Myocyte (in vitro differentiated cells): ENCODE data around the gene GPC5. TPM values are rescaled to one million over a fixed set of nuclear protein-coding genes. Genes with fewer than 3 reads are reported as not detected.
"Not testable (repeated sequence)": the region's sequence is repeated elsewhere in the genome, so short reads cannot be mapped to it uniquely, and the experiment has no call there.

Experiments used
- DNase-seq: peaks from one replicate; pipeline ENCODE4 v3.0.0-alpha.2; 2012; ENCODE audit warnings: low read depth
- total RNA-seq: library from RNA; depleted of rRNA; stranded (reverse); fragments of >200 nt; gene quantifications from 2 replicates; pipeline ENCODE4 v1.2.3, GENCODE V29; 2014

The GPC5 gene
- total RNA-seq, 1 donor from 2014 or later: 0.21 TPM

GRCh38 chr13:92695827-92696226 is 1297.4 kb downstream of the GPC5 start:
- DNase-seq: not testable (repeated sequence)

DNA sequence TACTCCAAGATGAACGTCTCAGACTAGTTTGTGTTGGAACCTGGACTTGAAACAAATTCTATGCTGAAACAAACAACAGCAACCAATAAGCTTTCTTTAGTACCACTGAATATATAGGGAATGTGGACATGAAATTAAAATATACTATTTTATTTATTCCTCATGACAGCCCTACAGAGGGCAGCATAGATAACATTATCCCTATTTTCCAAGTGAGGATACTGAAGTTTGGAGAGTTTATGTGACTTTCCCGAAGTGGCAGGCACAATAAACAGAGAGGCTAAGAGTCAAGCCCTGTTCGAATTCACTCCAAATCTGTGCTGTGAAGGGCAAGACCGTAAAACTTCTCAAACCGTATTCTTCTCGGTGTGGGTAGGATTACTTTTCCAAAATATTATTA is 1318.3 kb downstream of the GPC5 start:
- DNase-seq: peak; percentile 52

GRCh38 chr13:92717857-92718256 is 1319.4 kb downstream of the GPC5 start:
- DNase-seq: no peak

DNA sequence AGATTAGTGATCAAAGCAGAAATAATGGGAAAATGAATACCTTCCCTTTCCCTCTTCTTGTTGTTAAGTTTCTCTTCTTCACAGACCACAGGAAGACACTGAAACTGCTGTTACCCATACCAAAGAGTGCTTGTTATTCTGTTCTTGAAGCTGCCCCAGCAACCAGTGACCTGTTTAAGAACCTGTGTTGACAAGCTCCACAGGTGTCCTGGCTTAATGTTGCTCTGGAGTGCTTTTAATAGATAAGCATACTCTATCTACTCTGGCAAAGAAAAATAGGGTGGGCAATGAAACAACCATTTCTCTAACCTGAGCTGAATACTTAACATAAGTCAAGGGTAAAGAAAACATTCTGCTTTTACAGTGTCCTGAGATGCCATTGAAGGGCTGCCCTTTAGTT is 1321.4 kb downstream of the GPC5 start:
- DNase-seq: peak; percentile 2

- DNase-seq: no peak
These were observed 1323.2 kb downstream of the GPC5 start for GRCh38 chr13:92721620-92722019.

DNA sequence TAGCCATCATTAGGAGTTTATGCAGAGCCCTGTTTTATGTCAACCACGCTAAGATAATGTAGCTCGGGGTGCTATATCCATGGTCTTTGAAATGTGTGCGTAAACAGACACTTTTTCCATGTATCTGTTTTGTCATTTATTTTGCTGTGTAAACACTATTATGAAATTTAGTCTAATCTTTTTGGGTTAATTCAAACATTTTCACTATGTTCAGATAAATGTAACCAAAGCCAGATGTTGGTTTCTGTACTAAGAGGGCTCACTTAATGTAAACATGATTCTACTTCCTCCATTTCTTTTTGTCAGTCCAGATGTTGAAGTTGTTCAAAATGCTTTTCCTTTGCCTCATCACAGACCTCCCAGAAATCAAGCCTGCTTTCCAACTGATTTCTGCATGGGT is 1328.7 kb downstream of the GPC5 start:
- no peak for DNase-seq

- no peak for DNase-seq
These were observed 1335.6 kb downstream of the GPC5 start for GRCh38 chr13:92734068-92734467.

DNA sequence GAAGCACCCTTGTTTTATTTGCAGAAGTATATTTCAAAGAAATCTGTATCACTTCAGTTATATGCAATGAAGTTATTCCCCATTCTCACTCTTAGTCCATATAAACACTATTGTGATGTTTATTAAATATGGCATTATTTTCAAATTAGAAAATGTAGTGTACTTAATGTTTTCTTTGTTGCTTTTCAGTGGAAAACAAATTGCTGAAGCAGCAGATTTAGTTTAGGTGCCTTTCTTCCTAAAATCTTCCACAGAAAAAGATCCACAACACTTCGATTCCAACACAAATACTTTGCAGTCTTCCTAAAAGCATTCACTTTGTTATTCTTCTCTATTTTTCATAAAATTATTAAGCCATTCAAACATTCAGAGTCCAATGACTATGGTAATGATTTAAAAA is 1336.1 kb downstream of the GPC5 start:
- DNase-seq: no peak

- DNase-seq: no peak
These were observed 1337.5 kb downstream of the GPC5 start for GRCh38 chr13:92735909-92736308.

GRCh38 chr13:92739306-92739818 is 1340.9 kb downstream of the GPC5 start:
- no peak for DNase-seq

DNA sequence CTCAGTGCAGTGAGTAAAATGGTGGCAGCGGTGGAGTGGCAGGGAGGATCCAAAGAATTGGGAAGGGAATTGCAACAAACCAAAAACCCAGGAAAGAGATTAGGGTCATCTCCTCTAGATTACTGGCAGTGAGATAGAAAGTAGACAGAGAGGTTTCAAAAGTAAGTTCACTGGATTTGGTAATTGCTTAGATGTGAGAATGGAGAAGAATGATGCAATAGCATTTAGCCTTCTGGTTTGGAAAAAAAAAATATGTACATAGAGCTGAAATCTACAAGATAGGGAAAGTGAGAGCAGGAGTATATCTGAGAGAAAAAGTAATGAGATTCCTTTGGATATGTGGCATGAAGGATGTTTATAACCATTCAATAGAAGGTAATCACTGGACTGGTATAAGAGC is 1345.6 kb downstream of the GPC5 start:
- DNase-seq: no peak

- no peak for DNase-seq
These were observed 1346.8 kb downstream of the GPC5 start for GRCh38 chr13:92745258-92745657.

DNA sequence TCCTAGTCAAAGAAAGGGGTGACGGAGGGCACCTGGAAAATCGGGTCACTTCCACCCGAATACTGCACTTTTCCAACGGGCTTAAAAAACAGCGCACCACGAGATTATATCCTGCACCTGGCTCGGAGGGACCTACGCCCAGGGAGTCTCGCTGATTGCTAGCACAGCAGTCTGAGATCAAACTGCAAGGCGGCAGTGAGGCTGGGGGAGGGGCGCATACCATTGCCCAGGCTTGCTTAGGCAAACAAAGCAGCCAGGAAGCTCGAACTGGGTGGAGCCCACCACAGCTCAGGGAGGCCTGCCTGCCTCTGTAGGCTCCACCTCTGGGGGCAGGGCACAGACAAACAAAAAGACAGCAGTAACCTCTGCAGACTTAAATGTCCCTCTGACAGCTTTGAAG is 1354.3 kb downstream of the GPC5 start:
- DNase-seq: not testable (repeated sequence)

DNA sequence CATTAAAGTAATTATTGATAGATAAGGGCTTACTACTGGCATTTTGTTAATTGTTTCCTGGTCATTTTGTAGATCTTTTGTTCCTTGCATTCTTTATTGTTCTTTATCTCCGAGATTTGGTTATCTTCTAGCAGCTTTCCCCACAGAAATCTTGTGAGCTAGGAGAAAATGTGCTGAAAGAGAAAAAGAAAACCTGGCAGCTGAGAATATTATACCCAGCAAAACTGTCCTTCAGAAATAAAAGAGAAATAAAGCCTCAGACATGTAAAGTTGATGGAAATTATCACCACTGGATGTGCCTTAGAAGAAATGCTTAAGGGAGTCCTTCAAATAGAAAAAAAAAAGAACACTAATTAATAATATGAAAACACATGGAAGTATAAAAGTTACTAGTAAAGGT is 1363.3 kb downstream of the GPC5 start:
- DNase-seq: no peak

- DNase-seq: no peak
These were observed 1369.0 kb downstream of the GPC5 start for GRCh38 chr13:92767468-92767867.

- no peak for DNase-seq
These were observed 1370.2 kb downstream of the GPC5 start for GRCh38 chr13:92768602-92769001.

- DNase-seq: peak; percentile 2
These were observed 1370.6 kb downstream of the GPC5 start for GRCh38 chr13:92769046-92769445.

DNA sequence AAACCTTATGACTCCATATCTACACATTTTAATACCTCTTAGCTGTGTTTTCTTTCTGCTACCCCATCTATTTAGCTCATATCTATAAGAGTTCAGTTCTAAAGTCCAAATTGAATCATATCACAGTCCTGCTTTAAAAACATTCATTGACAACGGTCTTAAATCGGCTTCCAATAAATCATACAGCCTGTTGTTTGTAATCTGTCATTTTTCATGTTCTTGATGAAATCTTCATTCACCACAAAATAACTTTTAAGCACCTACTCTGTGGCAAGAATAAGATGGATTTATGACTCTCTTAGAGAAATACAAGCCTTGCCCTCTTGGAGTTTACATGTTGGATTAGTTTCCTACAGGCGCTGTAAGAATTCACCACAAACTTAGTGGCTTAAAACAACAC is 1377.2 kb downstream of the GPC5 start:
- no peak for DNase-seq

GRCh38 chr13:92781965-92782690 is 1383.7 kb downstream of the GPC5 start:
- DNase-seq: no peak

- no peak for DNase-seq
These were observed 1404.4 kb downstream of the GPC5 start for GRCh38 chr13:92802776-92803175.

DNA sequence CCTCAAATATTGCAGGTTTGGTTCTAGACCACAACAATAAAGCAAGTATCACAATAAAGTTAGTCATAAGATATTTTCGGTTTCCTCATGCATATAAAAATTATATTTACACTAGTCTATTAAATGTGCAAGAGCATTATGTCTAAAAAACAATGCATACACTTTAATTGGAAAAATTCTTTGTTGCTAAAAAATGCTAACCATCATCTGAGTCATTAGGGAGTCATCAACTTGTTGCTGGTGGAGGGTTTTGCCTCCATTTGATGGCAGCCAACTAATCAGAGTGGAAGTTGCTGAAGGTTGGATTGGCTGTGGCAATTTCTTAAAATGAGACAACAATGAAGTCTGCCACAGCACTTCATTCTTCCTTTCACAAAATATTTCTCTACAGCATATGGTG is 1405.9 kb downstream of the GPC5 start:
- no peak for DNase-seq

DNA sequence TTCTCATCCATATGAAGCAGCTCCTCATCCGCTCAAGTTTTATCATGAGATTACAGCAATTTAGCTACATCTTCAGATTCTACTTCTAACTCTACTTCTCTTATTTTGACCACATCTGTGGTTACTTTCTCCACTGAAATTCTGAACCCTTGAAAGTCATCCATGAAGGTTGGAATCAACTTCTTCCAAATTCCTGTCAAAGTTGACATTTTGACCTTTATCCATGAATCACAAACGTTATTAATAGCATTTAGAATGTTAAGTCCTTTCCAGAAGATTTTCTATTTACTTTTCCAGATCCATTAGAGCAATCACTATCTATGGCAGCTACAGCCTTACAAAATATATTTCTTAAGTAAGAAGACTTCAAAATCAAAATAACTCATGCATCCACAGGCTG is 1406.5 kb downstream of the GPC5 start:
- DNase-seq: no peak

GRCh38 chr13:92805766-92806165 is 1407.3 kb downstream of the GPC5 start:
- DNase-seq: no peak
